GM23338 (cell line): Measurements from ENCODE around the gene SLC4A8. TPM values are rescaled to one million over a fixed set of nuclear protein-coding genes. Genes with fewer than 3 reads are reported as not detected.

Source experiments
- ATAC-seq: fragments of 200-7000 bp; cut with Tn5 transposase; 3 replicates; pipeline ENCODE4 v1.9.1; 2020
- DNase-seq: peaks from one replicate; pipeline ENCODE4 v3.0.0-alpha.2; 2015; ENCODE audit warnings: low spot score
- H2AFZ ChIP-seq: fragments of 200-600 bp; sonication (generic); 2 replicates; pipeline ENCODE4 v1.8.0; 2016; ENCODE audit warnings: antibody characterized with exemption, mild to moderate bottlenecking, moderate library complexity
- H3F3A ChIP-seq: fragments of 200-600 bp; sonication (generic); replicated peaks from 2 replicates; pipeline ENCODE4 v1.8.0; 2017; ENCODE audit warnings: antibody characterized with exemption, mixed run types, low read depth
- H3K27ac ChIP-seq: fragments of 200-600 bp; sonication (generic); 2 replicates; pipeline ENCODE4 v1.6.1; 2016; ENCODE audit warnings: low read depth
- H3K27me3 ChIP-seq: fragments of 200-600 bp; sonication (generic); 2 replicates; pipeline ENCODE4 v1.8.0; 2016; ENCODE audit warnings: mild to moderate bottlenecking, mixed run types, moderate library complexity; ENCODE audit not compliant: insufficient read depth
- H3K36me3 ChIP-seq: fragments of 200-600 bp; sonication (generic); 2 replicates; pipeline ENCODE4 v1.8.0; 2016; ENCODE audit warnings: mild to moderate bottlenecking; ENCODE audit not compliant: insufficient read depth
- H3K4me1 ChIP-seq: fragments of 200-600 bp; sonication (generic); 2 replicates; pipeline ENCODE4 v1.8.0; 2016; ENCODE audit warnings: mild to moderate bottlenecking, moderate library complexity; ENCODE audit not compliant: insufficient read depth
- H3K4me2 ChIP-seq: fragments of 200-600 bp; sonication (generic); 2 replicates; pipeline ENCODE4 v1.7.1; 2017; ENCODE audit warnings: mixed run types
- H3K4me3 ChIP-seq: fragments of 200-600 bp; sonication (generic); 2 replicates; pipeline ENCODE4 v1.6.1; 2016; ENCODE audit warnings: mixed run types
- H3K79me2 ChIP-seq: fragments of 200-600 bp; sonication (generic); replicated peaks from 2 replicates; pipeline ENCODE4 v1.8.0; 2017; ENCODE audit warnings: mild to moderate bottlenecking; ENCODE audit not compliant: insufficient read depth
- H3K9me2 ChIP-seq: fragments of 200-600 bp; sonication (generic); 2 replicates; pipeline ENCODE4 v1.8.0; 2017; ENCODE audit not compliant: insufficient read depth
- H4K20me1 ChIP-seq: fragments of 200-600 bp; sonication (generic); replicated peaks from 2 replicates; pipeline ENCODE4 v1.8.0; 2017; ENCODE audit warnings: mild to moderate bottlenecking; ENCODE audit not compliant: insufficient read depth
- H3K27ac Mint-ChIP-seq: 2 replicates; pipeline ENCODE4 v1.8.0; 2020; ENCODE audit warnings: inconsistent platforms, mild to moderate bottlenecking, moderate library complexity, mixed read lengths
- H3K27me3 Mint-ChIP-seq: 3 replicates; pipeline ENCODE4 v1.8.0; 2022; ENCODE audit warnings: low read depth, mild to moderate bottlenecking, moderate library complexity, mixed read lengths, inconsistent platforms; ENCODE audit not compliant: insufficient read depth, poor library complexity
- H3K36me3 Mint-ChIP-seq: 3 replicates; pipeline ENCODE4 v1.8.0; 2021; ENCODE audit warnings: low read depth, mild to moderate bottlenecking, inconsistent platforms, moderate library complexity, mixed read lengths
- H3K4me1 Mint-ChIP-seq: 3 replicates; pipeline ENCODE4 v1.8.0; 2020; ENCODE audit warnings: mild to moderate bottlenecking, inconsistent platforms, mixed read lengths
- H3K4me3 Mint-ChIP-seq: 3 replicates; pipeline ENCODE4 v1.8.0; 2021; ENCODE audit warnings: moderate library complexity, mild to moderate bottlenecking, inconsistent platforms, mixed read lengths
- H3K9me3 Mint-ChIP-seq: 3 replicates; pipeline ENCODE4 v1.8.0; 2020; ENCODE audit warnings: moderate library complexity, mild to moderate bottlenecking, inconsistent platforms, mixed read lengths
- CTCF ChIP-seq, 2 experiments: fragments of 200-600 bp in 1 of 2; sonication (generic) in 1 of 2; conservative IDR thresholded peaks; 2 replicates each; pipeline versions ENCODE4 v1.5.1 to v1.6.1; 2016 to 2017; ENCODE audit warnings: antibody characterized with exemption in 2 of 2, low read depth in 2 of 2, mild to moderate bottlenecking in 2 of 2, moderate library complexity in 1 of 2
- ETS1 ChIP-seq: IDR thresholded peaks from 2 replicates; pipeline ENCODE4 v1.6.1; 2016; ENCODE audit warnings: antibody characterized with exemption
- EZH2 ChIP-seq: fragments of 200-600 bp; sonication (generic); IDR thresholded peaks from one replicate; pipeline ENCODE4 v1.8.0; 2017; ENCODE audit warnings: antibody characterized with exemption, mild to moderate bottlenecking, low read depth; ENCODE audit not compliant: unreplicated experiment
- NANOG ChIP-seq: IDR thresholded peaks from 2 replicates; pipeline ENCODE4 v1.6.1; 2016; ENCODE audit warnings: antibody characterized with exemption, borderline replicate concordance
- POLR2AphosphoS5 ChIP-seq: IDR thresholded peaks from 2 replicates; pipeline ENCODE4 v1.6.1; 2016; ENCODE audit warnings: antibody characterized with exemption, low read depth
- STAT1 ChIP-seq: IDR thresholded peaks from one replicate; pipeline ENCODE4 v1.6.1; 2016; ENCODE audit warnings: antibody characterized with exemption; ENCODE audit not compliant: unreplicated experiment
- ZNF114 ChIP-seq: fragments of 250-450 bp; sonication (Bioruptor Pico); IDR thresholded peaks from 2 replicates; pipeline ENCODE4 v1.5.0; 2020; ENCODE audit warnings: mild to moderate bottlenecking, moderate library complexity
- polyA plus RNA-seq: library from polyadenylated mRNA; unstranded; fragments of >200 nt; fragmentation: Nextera tagmentation; extraction: Ambion mirVana; gene quantifications from 2 replicates; pipeline ENCODE4 v1.2.1, GENCODE V29; 2016
- total RNA-seq: library from RNA; depleted of rRNA; stranded (reverse); fragments of >200 nt; shearing (Covaris generic); gene quantifications from 2 replicates; pipeline ENCODE4 v1.2.3, GENCODE V29; 2014
- TF ChIP-seq, protein P1 (sequence below): IDR thresholded peaks from one replicate; pipeline ENCODE4 v1.6.1; 2018; ENCODE audit warnings: antibody characterized with exemption; ENCODE audit not compliant: unreplicated experiment
- TF ChIP-seq, protein P2 (sequence below): fragments of 250-450 bp; sonication (Bioruptor Pico); IDR thresholded peaks from 2 replicates; pipeline ENCODE4 v1.5.0; 2020; ENCODE audit warnings: mild to moderate bottlenecking, moderate library complexity

The SLC4A8 gene
- total and polyA plus RNA-seq, 2 experiments from 2014 or later = 7.6 to 9.2 TPM

DNA sequence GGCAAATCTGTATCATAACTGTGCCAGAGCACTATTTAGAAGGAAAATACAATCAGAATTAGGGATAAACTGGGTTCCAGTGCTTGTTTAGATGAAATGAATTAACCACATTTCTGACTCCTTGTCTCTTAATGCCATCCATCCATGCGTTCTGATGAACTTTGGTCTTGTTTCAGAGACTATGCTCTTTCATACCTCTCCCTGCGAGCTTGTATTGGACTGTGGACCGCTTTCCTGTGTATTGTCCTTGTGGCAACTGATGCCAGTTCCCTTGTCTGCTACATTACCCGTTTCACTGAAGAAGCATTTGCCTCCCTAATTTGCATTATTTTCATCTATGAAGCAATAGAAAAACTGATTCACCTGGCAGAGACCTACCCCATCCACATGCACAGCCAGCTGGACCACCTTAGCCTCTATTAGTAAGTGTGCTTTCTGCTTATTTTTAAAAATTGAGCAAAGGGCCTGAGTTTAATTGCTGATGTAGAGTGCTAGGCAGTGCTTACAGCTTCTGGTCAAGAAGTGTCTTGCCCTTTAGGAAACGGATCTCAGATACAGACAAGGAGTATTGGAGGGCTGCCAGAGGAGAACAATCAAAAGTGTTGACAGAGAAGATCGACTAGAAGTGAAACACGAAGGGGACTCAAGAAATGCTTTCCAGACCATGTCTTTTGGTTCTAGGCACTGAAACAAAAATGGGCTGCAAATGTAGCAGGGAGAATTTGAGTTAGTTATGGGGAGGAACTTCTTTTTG is 46.7 kb downstream of the SLC4A8 start:
- no peak overlapping the region for H3K27ac Mint-ChIP-seq
- Histone ChIP-seq H2AFZ (no peak overlapping the region), H3K79me2 (no peaks in the 10 kb centered on the region), H3K27me3 (no peaks in the 10 kb centered on the region), H3K27ac (no peak overlapping the region), H3K9me2 (no peaks in the 10 kb centered on the region), H3K36me3 (0 out of 2 replicates have a peak, but pooled peaks cover 11% of the 10 kb centered on the region), H3K4me2 (no peak overlapping the region), H3F3A (no peaks in the 10 kb centered on the region), H3K4me1 (no peaks in the 10 kb centered on the region), H4K20me1 (no peaks in the 10 kb centered on the region), H3K4me3 (no peak overlapping the region)
- H3K27me3 Mint-ChIP-seq = no peaks in the 10 kb centered on the region
- no peak for TF ChIP-seq ETS1
- no peak for TF ChIP-seq ZNF114
- TF ChIP-seq EZH2 = no peak
- TF ChIP-seq, protein P1, sequence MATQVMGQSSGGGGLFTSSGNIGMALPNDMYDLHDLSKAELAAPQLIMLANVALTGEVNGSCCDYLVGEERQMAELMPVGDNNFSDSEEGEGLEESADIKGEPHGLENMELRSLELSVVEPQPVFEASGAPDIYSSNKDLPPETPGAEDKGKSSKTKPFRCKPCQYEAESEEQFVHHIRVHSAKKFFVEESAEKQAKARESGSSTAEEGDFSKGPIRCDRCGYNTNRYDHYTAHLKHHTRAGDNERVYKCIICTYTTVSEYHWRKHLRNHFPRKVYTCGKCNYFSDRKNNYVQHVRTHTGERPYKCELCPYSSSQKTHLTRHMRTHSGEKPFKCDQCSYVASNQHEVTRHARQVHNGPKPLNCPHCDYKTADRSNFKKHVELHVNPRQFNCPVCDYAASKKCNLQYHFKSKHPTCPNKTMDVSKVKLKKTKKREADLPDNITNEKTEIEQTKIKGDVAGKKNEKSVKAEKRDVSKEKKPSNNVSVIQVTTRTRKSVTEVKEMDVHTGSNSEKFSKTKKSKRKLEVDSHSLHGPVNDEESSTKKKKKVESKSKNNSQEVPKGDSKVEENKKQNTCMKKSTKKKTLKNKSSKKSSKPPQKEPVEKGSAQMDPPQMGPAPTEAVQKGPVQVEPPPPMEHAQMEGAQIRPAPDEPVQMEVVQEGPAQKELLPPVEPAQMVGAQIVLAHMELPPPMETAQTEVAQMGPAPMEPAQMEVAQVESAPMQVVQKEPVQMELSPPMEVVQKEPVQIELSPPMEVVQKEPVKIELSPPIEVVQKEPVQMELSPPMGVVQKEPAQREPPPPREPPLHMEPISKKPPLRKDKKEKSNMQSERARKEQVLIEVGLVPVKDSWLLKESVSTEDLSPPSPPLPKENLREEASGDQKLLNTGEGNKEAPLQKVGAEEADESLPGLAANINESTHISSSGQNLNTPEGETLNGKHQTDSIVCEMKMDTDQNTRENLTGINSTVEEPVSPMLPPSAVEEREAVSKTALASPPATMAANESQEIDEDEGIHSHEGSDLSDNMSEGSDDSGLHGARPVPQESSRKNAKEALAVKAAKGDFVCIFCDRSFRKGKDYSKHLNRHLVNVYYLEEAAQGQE = no peak
- no peak for TF ChIP-seq STAT1
- no peak for TF ChIP-seq CTCF (conservative IDR thresholded peaks at IDR 0.05; ENCODE audit: low read depth in 2 of 2)
- TF ChIP-seq NANOG = no peak
- TF ChIP-seq POLR2AphosphoS5 = no peak
- TF ChIP-seq, protein P2, sequence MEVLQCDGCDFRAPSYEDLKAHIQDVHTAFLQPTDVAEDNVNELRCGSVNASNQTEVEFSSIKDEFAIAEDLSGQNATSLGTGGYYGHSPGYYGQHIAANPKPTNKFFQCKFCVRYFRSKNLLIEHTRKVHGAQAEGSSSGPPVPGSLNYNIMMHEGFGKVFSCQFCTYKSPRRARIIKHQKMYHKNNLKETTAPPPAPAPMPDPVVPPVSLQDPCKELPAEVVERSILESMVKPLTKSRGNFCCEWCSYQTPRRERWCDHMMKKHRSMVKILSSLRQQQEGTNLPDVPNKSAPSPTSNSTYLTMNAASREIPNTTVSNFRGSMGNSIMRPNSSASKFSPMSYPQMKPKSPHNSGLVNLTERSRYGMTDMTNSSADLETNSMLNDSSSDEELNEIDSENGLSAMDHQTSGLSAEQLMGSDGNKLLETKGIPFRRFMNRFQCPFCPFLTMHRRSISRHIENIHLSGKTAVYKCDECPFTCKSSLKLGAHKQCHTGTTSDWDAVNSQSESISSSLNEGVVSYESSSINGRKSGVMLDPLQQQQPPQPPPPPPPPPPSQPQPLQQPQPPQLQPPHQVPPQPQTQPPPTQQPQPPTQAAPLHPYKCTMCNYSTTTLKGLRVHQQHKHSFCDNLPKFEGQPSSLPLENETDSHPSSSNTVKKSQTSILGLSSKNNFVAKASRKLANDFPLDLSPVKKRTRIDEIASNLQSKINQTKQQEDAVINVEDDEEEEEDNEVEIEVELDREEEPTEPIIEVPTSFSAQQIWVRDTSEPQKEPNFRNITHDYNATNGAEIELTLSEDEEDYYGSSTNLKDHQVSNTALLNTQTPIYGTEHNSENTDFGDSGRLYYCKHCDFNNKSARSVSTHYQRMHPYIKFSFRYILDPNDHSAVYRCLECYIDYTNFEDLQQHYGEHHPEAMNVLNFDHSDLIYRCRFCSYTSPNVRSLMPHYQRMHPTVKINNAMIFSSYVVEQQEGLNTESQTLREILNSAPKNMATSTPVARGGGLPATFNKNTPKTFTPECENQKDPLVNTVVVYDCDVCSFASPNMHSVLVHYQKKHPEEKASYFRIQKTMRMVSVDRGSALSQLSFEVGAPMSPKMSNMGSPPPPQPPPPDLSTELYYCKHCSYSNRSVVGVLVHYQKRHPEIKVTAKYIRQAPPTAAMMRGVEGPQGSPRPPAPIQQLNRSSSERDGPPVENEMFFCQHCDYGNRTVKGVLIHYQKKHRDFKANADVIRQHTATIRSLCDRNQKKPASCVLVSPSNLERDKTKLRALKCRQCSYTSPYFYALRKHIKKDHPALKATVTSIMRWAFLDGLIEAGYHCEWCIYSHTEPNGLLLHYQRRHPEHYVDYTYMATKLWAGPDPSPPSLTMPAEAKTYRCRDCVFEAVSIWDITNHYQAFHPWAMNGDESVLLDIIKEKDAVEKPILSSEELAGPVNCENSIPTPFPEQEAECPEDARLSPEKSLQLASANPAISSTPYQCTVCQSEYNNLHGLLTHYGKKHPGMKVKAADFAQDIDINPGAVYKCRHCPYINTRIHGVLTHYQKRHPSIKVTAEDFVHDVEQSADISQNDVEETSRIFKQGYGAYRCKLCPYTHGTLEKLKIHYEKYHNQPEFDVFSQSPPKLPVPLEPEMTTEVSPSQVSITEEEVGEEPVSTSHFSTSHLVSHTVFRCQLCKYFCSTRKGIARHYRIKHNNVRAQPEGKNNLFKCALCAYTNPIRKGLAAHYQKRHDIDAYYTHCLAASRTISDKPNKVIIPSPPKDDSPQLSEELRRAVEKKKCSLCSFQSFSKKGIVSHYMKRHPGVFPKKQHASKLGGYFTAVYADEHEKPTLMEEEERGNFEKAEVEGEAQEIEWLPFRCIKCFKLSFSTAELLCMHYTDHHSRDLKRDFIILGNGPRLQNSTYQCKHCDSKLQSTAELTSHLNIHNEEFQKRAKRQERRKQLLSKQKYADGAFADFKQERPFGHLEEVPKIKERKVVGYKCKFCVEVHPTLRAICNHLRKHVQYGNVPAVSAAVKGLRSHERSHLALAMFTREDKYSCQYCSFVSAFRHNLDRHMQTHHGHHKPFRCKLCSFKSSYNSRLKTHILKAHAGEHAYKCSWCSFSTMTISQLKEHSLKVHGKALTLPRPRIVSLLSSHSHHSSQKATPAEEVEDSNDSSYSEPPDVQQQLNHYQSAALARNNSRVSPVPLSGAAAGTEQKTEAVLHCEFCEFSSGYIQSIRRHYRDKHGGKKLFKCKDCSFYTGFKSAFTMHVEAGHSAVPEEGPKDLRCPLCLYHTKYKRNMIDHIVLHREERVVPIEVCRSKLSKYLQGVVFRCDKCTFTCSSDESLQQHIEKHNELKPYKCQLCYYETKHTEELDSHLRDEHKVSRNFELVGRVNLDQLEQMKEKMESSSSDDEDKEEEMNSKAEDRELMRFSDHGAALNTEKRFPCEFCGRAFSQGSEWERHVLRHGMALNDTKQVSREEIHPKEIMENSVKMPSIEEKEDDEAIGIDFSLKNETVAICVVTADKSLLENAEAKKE (CRISPR knock-in tag) = no peak
- H3K4me3 Mint-ChIP-seq = no peak overlapping the region
- H3K36me3 Mint-ChIP-seq = peaks cover 2% of the 10 kb centered on the region; the same call in 1 of the 3 replicates
- no peak for ATAC-seq
- DNase-seq = no peak
- H3K4me1 Mint-ChIP-seq = no peaks in the 10 kb centered on the region; the same call in 2 of the 3 replicates
- H3K9me3 Mint-ChIP-seq = no peaks in the 10 kb centered on the region
